GM21447 (cell line): Measurements from ENCODE around the gene PKD2L1.
"Not testable (repeated sequence)": the region's sequence is repeated elsewhere in the genome, so short reads cannot be mapped to it uniquely, and the experiment has no call there.

Source experiments
- ATAC-seq: cut with Tn5 transposase; IDR thresholded peaks from one replicate; pipeline ENCODE4 v1.9.1; 2021; ENCODE audit not compliant: unreplicated experiment

The PKD2L1 gene

DNA sequence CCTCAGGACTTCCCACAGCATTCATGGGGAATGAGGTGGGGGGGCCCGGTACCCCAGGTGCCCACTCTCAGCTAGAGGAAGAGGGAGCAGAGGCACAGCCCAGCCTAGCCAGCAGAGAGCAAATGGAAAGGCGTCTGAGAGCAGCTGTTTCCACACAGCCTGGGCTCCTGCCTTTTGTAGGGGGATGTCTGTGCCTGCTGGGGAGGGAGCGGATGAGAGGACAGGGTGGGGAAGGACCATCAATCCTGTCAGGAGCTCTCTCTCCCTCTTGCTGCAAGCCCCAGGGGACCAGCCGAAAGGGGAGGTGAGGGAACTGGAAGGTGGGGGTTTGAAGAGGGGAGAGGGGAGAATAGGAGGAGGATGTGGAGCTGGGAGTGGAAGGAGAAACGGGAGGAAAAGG lies at the start of gene PKD2L1:
PKD2L1 (minus strand) TSS at position 150 of the 400 bp plus-strand sequence; CDS start at position 25, 125 bp downstream.
- no peak for ATAC-seq

- no peak for ATAC-seq
Measured at GRCh38 chr10:100377830-100378229, 47.8 kb upstream of the PKD2L1 start.

DNA sequence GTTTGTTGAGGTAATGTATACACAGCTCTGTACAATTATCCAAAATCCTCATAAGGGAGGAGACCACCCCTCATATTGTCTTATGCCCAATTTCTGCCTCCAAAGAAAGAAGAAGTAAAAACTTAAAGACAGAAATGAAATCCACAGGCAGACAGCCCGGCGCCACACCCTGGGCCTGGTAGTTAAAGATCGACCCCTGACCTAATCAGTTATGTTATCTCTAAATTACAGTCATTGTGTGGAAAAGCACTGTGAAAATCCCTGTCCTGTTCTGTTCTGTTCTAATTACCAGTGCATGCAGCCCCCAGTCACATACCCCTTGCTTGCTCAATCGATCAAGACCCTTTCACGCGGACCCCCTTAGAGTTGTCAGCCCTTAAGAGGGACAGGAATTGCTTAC lies 46.6 kb upstream of the PKD2L1 start:
- not testable (repeated sequence) for ATAC-seq

DNA sequence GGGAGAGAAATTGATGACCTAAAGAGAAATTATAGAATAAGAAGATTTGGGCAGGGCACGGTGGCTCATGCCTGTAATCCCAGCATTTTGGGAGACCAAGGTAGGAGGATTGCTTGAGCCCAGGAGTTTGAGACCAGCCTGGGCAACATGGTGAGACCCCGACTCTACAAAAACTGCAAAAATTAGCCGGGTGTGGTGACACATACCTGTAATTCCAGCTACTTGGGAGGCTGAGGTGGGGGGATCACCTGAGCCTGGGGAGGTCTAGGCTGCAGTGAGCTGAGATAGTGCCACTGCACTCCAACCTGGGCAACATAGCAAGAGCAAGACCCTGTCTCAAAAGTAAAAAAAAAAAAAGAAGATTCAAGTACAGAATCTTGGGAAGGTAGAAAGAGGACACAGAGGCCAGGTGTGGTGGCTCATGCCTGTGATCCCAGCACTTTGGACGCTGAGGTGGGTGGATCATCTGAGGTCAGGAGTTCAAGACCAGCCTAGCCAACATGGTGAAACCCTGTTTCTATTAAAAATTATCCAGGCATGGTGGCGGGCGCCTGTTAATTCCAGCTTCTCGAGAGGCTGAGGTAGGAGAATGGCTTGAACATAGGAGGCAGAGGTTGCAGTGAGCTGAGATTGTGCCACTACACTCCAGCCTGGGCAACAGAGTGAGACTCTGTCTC lies 44.8 kb upstream of the PKD2L1 start:
- ATAC-seq: not testable (repeated sequence)

GRCh38 chr10:100374200-100374655 lies 44.2 kb upstream of the PKD2L1 start:
- no peak for ATAC-seq

DNA sequence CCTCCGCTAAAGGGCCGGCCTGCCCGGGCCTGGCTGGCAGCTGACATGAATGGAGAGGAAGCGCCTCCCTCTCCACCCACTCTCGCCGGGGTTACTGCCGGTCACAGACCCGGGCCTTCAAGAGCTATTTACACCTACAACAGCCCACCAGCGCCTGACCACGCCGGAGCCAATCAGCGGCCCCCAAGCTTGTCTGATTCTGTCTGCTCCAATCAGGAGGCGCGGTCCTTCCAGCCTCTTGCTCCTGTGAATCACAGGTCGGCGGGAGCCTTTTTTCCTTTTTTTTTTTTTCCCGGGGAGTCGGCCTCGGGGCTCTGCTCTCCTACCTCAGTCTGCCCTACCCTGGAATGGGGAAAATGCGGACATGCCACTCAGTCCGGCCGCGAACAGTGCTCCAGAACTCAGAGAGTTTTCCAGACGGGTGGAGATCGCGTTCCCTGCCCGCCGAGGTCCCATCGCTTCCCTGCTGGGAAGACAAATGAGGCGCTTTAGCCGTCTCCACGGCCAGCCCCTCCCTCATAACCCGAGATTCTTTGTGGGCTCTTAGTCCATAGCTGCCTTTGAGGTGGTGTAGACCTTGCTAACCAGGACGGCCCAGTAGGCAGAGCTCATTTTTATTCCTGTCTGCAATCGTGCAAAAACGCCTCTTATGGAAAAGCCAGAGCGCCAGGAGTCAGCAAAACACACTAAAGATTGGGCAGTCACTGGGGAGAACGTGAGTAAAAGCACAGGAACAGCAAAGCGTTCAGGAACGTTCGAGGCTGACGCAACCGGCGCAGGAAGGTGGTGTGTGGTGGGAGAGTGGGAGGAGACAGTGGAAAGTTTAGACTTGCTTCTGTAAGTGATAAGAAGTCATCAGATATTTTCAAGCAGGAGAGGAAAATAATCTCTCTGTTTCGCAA lies 43.5 kb upstream of the PKD2L1 start:
- ATAC-seq: peak; percentile 90

GRCh38 chr10:100372415-100373297 lies 42.6 kb upstream of the PKD2L1 start:
- ATAC-seq: peak; percentile 7

DNA sequence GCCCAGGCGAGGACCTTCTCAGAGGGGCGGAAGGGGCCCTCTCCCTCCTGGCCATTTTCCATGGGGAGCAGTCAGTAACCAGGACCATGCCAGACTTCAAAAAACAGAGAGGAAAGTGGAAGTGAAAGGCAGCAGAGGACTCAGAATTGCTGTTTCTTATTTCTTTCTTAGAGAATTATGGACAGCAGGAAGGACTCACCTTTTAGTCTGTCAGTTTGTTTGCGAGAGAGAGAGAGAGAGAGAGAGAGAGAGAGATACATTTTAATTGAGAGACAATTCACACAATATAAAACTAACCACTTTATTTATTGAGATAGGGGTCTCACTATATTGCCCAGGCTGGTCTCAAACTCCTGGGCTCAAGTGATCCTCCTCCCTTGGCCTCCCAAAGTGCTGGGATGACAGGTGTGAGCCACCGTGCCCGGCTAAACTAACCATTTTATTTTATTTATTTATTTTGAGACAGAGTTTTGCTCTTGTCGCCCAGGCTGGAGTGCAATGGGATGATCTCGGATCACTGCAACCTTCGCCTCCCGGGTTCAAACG lies 41.5 kb upstream of the PKD2L1 start:
- no peak for ATAC-seq

DNA sequence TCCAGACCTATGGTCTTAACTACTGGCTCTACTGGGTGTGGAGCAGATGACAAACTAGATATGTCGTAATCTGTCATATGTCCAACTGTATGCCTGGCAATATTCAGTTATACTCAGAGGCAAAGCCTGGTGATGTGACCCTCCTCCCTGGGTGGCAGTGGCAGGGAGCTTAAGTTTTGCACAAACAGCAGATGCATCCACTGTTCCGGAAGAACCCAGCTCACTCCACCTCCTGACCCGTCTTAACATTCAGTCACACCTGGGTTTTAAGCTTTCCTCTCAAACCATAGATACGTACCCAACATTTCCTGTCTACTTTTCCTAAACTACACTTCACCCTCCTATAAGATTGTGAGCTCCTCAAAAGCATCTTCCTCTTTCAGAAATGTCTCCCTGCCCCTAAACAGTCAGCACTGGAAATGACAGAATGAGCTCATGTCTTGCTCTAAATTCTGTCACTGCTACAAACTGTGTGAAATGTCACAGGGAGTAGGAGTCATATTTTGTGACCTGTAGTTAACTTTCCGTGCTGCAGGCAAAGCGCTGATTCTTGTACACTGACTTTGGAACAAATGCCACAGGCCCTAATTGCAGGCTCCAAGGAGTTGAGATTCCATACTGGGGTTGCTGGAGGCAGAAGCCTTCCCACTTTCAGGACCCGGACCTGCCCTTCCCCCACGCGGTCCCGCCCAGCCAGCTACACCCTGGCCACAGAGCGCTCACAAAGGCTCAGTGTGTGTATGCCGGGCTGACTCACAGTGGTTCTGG lies 40.9 kb upstream of the PKD2L1 start:
- no peak for ATAC-seq

GRCh38 chr10:100368721-100369120 lies 38.7 kb upstream of the PKD2L1 start:
- ATAC-seq: no peak

- ATAC-seq: no peak
Measured at GRCh38 chr10:100364735-100365391, 34.8 kb upstream of the PKD2L1 start.

DNA sequence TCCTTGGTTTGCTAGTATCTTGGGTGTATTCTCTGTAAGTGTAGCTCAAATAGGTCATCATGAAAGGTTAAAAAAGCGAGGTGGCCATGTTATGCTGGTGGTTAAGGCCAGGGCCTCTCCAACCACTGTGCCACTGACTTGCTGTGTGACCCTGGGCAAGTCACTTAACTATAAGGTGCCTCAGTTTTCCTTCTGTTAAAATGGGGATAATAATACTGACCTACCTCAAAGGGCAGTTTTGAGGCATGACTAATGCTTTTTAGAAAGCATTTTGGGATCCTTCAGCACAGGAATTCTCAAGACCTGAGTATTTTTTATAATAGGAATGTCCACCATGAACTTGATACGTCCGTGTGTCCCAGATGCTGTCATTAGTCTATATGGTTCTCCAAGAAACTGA lies 34.1 kb upstream of the PKD2L1 start:
- ATAC-seq: no peak

DNA sequence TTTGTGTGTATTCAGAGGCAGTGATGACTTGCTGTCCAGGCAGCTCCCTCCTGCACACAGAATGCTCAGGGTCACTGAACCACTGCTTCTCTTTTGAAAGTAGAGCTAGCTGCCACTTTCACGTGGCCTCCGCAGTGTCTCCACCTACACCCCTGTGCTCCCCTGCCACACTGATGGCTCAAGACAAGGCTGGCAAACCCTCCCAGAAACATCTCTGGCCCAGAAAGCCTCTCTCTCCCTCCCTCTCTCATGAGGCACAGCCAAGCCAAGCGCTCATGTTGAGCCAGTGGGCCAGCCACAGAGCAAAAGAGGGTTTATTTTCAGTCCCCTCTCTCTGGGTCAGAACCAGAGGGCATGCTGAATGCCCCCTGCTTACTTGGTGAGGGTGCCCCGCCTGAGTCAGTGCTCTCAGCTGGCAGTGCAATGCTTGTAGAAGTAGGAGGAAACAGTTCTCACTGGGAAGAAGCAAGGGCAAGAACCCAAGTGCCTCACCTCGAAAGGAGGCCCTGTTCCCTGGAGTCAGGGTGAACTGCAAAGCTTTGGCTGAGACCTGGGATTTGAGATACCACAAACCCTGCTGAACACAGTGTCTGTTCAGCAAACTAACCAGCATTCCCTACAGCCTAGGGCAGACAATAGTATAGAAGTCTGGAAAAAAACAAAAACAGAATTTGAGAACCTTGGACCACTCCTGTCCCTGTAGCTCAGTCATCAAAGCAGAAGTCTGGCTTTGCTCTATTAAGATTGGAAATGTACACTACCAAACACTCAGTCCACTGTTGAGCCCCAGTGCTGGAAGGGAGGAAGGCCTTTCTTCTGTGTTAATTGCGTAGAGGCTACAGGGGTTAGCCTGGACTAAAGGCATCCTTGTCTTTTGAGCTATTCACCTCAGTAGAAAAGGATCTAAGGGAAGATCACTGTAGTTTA lies 32.8 kb upstream of the PKD2L1 start:
- ATAC-seq: no peak

DNA sequence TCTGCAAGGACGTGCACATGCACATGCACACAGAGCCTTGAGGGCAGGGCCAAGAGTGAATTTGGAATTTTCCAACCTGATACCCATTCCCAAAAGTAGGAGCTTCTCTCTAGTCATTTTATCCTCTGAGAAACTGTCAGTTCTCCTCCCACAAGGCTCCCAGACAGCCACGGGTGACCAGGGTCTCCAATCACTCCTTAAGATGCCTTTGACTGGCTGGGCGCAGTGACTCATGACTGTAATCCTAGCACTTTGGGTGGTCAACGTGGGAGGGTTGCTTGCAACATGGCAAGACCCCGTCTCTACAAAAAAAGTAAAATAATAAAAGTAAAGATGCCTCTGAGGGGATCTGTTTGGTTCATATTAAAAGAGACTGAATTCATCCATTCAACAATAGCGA lies 30.2 kb upstream of the PKD2L1 start:
- ATAC-seq: no peak

GRCh38 chr10:100359529-100360150 lies 29.6 kb upstream of the PKD2L1 start:
- no peak for ATAC-seq

GRCh38 chr10:100359030-100359432 lies 29.0 kb upstream of the PKD2L1 start:
- ATAC-seq: no peak

GRCh38 chr10:100357059-100357858 lies 27.2 kb upstream of the PKD2L1 start:
- no peak for ATAC-seq
